Astrocyte of the spinal cord (primary cell): Measurements from ENCODE around the gene CD101.

Experiments used
- DNase-seq: peaks from one replicate; pipeline ENCODE4 v3.0.0; 2011; ENCODE audit warnings: low read depth, low spot score
- H3K4me3 ChIP-seq: 2 replicates; pipeline ENCODE4 v1.5.1; 2011; ENCODE audit warnings: low read depth, mild to moderate bottlenecking, low read length, moderate library complexity
- in situ Hi-C: cut with HindIII; loops from 2 replicates; pipeline ENCODE4 v1.10.0; 2017; ENCODE audit warnings: low sequenced_read_pairs
- TF ChIP-seq, protein P1 (sequence below): IDR thresholded peaks from 2 replicates; pipeline ENCODE4 v1.5.1; 2012; ENCODE audit warnings: low read depth, mild to moderate bottlenecking, low read length, inconsistent platforms

The CD101 gene

DNA sequence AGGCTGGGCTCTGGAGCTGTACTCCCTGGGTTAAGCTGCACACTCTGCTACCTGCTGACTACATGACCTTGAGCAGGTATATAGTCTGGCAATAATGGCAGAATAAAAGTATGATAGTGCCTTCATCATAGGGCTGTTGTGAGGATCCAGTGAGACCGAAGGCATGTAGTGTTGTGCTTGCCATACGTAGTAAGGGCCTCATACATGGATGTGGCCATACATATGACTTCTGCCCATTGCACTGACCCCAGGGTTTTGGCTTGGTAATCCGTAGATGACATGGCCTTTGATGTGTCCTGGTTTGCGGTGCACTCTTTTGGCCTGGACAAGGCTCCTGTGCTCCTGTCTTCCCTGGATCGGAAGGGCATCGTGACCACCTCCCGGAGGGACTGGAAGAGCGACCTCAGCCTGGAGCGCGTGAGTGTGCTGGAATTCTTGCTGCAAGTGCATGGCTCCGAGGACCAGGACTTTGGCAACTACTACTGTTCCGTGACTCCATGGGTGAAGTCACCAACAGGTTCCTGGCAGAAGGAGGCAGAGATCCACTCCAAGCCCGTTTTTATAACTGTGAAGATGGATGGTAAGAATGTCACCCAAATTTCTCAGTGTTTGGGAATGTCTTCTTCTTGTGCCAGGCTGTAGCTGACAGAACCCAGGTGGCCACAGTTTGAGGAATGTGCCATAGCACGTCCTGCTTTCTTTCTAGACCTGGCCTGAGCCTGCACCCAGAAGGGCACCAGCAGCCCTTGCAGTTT lies 17.0 kb upstream of the CD101 start:
- H3K4me3 ChIP-seq, result no peak overlapping the region
- TF ChIP-seq, protein P1, sequence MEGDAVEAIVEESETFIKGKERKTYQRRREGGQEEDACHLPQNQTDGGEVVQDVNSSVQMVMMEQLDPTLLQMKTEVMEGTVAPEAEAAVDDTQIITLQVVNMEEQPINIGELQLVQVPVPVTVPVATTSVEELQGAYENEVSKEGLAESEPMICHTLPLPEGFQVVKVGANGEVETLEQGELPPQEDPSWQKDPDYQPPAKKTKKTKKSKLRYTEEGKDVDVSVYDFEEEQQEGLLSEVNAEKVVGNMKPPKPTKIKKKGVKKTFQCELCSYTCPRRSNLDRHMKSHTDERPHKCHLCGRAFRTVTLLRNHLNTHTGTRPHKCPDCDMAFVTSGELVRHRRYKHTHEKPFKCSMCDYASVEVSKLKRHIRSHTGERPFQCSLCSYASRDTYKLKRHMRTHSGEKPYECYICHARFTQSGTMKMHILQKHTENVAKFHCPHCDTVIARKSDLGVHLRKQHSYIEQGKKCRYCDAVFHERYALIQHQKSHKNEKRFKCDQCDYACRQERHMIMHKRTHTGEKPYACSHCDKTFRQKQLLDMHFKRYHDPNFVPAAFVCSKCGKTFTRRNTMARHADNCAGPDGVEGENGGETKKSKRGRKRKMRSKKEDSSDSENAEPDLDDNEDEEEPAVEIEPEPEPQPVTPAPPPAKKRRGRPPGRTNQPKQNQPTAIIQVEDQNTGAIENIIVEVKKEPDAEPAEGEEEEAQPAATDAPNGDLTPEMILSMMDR, result no peak
- in situ Hi-C loops, result no loop called here
- DNase-seq, result no peak

DNA sequence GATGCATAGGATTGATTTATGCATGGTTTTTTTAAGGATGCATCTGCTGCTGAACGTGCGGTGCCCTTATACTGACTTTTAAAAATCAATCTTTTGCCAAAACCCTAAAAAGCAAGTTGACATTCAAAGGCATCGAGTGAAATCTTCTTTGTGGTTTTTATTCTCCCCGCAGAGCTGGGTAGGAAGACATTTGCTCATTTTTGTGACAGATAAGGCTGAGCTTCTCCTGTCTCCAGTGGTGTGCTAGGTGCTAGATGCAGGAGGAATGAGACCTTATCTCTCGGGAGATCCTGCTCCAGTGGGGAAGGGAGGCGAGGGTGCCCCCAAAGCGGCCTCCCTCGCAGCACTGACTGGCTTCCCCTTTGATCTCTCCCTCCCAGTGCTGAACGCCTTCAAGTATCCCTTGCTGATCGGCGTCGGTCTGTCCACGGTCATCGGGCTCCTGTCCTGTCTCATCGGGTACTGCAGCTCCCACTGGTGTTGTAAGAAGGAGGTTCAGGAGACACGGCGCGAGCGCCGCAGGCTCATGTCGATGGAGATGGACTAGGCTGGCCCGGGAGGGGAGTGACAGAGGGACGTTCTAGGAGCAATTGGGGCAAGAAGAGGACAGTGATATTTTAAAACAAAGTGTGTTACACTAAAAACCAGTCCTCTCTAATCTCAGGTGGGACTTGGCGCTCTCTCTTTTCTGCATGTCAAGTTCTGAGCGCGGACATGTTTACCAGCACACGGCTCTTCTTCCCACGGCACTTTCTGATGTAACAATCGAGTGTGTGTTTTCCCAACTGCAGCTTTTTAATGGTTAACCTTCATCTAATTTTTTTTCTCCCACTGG lies 14.9 kb upstream of the CD101 start:
- in situ Hi-C loops, result no loop called here
- H3K4me3 ChIP-seq, result no peak overlapping the region
- TF ChIP-seq, protein P1, result no peak
- DNase-seq, result no peak

DNA sequence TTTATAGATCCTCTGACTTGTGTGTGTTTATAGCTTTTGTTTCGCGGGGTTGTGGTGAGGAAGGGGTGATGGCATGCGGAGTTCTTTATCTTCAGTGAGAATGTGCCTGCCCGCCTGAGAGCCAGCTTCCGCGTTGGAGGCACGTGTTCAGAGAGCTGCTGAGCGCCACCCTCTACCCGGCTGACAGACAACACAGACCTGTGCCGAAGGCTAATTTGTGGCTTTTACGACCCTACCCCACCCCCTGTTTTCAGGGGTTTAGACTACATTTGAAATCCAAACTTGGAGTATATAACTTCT lies 14.4 kb upstream of the CD101 start:
- in situ Hi-C loops, result no loop called here
- no peak overlapping the region for H3K4me3 ChIP-seq
- TF ChIP-seq, protein P1, result no peak
- DNase-seq, result no peak

DNA sequence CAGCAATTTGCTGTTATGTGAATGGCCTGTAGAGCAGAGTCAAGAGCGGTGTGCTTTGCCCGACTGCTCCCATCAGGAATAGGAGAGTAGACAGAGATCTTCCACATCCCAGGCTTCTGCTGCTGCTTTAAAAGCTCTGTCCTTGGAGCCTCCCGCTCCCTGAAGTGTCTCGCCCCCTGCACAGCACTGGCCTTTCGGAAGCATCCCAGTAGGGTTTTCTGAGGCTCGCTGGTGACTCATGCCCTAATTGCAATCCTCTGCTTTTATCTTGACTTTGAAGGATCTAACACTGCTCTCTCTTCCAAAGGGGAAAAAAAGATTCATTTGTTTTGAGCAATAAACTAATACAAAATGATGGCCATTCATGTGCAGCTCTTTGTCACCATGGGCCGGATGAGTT lies 13.3 kb upstream of the CD101 start:
- peak; percentile 67 for DNase-seq
- in situ Hi-C loops, result no loop called here
- TF ChIP-seq, protein P1, result no peak
- H3K4me3 ChIP-seq, result no peak overlapping the region

DNA sequence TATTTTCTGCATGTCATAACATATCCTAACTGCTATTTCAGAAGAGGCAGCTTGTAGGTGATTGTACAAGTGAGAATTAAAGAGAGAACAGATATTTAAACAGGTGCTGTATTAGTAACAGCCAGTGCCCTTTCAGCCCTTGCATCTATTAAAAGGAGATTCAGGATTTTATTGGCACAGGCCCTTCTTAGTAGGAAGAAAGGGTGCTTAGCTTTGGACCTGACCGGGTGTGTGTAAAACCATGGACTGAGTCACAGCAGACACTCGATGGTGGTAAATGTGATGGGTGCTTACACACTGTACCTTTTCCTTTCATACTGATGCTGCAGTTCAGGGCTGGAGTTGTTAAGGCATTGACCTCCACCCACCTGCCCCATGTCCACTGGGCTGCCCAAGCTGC lies 12.7 kb upstream of the CD101 start:
- in situ Hi-C loops, result no loop called here
- H3K4me3 ChIP-seq, result no peak overlapping the region
- TF ChIP-seq, protein P1, result no peak
- DNase-seq, result peak; percentile 47

DNA sequence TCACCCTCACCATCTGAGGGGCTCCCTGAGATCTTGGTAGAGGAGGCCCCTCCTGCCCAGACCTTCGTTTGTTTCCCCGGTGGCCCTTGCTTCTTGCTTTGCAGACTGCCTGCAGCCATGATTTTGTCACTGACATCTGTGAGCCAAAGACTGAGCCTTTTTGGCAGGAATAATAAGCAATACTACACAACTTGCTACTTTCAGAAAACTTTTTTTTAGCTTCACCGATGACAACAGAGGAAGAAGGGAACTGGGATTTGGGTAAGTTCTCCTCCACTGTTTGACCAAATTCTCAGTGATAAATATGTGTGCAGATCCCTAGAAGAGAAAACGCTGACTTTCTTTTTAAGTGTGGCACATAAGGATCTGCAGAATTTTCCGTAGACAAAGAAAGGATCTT lies 11.7 kb upstream of the CD101 start:
- in situ Hi-C loops, result no loop called here
- H3K4me3 ChIP-seq, result no peak overlapping the region
- TF ChIP-seq, protein P1, result no peak
- DNase-seq, result no peak
